GM23338 (cell line): ENCODE results near the gene DGKK. TPM values are rescaled to one million over a fixed set of nuclear protein-coding genes. Genes with fewer than 3 reads are reported as not detected.
"Not testable (repeated sequence)": the region's sequence is repeated elsewhere in the genome, so short reads cannot be mapped to it uniquely, and the experiment has no call there.

Experiments used
- ATAC-seq: fragments of 200-7000 bp; cut with Tn5 transposase; 3 replicates; pipeline ENCODE4 v1.9.1; 2020
- DNase-seq: peaks from one replicate; pipeline ENCODE4 v3.0.0-alpha.2; 2015; ENCODE audit warnings: low spot score
- H2AFZ ChIP-seq: fragments of 200-600 bp; sonication (generic); 2 replicates; pipeline ENCODE4 v1.8.0; 2016; ENCODE audit warnings: antibody characterized with exemption, mild to moderate bottlenecking, moderate library complexity
- H3F3A ChIP-seq: fragments of 200-600 bp; sonication (generic); replicated peaks from 2 replicates; pipeline ENCODE4 v1.8.0; 2017; ENCODE audit warnings: antibody characterized with exemption, mixed run types, low read depth
- H3K27ac ChIP-seq: fragments of 200-600 bp; sonication (generic); 2 replicates; pipeline ENCODE4 v1.6.1; 2016; ENCODE audit warnings: low read depth
- H3K27me3 ChIP-seq: fragments of 200-600 bp; sonication (generic); 2 replicates; pipeline ENCODE4 v1.8.0; 2016; ENCODE audit warnings: mild to moderate bottlenecking, mixed run types, moderate library complexity; ENCODE audit not compliant: insufficient read depth
- H3K36me3 ChIP-seq: fragments of 200-600 bp; sonication (generic); 2 replicates; pipeline ENCODE4 v1.8.0; 2016; ENCODE audit warnings: mild to moderate bottlenecking; ENCODE audit not compliant: insufficient read depth
- H3K4me1 ChIP-seq: fragments of 200-600 bp; sonication (generic); 2 replicates; pipeline ENCODE4 v1.8.0; 2016; ENCODE audit warnings: mild to moderate bottlenecking, moderate library complexity; ENCODE audit not compliant: insufficient read depth
- H3K4me2 ChIP-seq: fragments of 200-600 bp; sonication (generic); 2 replicates; pipeline ENCODE4 v1.7.1; 2017; ENCODE audit warnings: mixed run types
- H3K4me3 ChIP-seq: fragments of 200-600 bp; sonication (generic); 2 replicates; pipeline ENCODE4 v1.6.1; 2016; ENCODE audit warnings: mixed run types
- H3K79me2 ChIP-seq: fragments of 200-600 bp; sonication (generic); replicated peaks from 2 replicates; pipeline ENCODE4 v1.8.0; 2017; ENCODE audit warnings: mild to moderate bottlenecking; ENCODE audit not compliant: insufficient read depth
- H3K9me2 ChIP-seq: fragments of 200-600 bp; sonication (generic); 2 replicates; pipeline ENCODE4 v1.8.0; 2017; ENCODE audit not compliant: insufficient read depth
- H4K20me1 ChIP-seq: fragments of 200-600 bp; sonication (generic); replicated peaks from 2 replicates; pipeline ENCODE4 v1.8.0; 2017; ENCODE audit warnings: mild to moderate bottlenecking; ENCODE audit not compliant: insufficient read depth
- H3K27ac Mint-ChIP-seq: 2 replicates; pipeline ENCODE4 v1.8.0; 2020; ENCODE audit warnings: inconsistent platforms, mild to moderate bottlenecking, moderate library complexity, mixed read lengths
- H3K27me3 Mint-ChIP-seq: 3 replicates; pipeline ENCODE4 v1.8.0; 2022; ENCODE audit warnings: low read depth, mild to moderate bottlenecking, moderate library complexity, mixed read lengths, inconsistent platforms; ENCODE audit not compliant: insufficient read depth, poor library complexity
- H3K36me3 Mint-ChIP-seq: 3 replicates; pipeline ENCODE4 v1.8.0; 2021; ENCODE audit warnings: low read depth, mild to moderate bottlenecking, inconsistent platforms, moderate library complexity, mixed read lengths
- H3K4me1 Mint-ChIP-seq: 3 replicates; pipeline ENCODE4 v1.8.0; 2020; ENCODE audit warnings: mild to moderate bottlenecking, inconsistent platforms, mixed read lengths
- H3K4me3 Mint-ChIP-seq: 3 replicates; pipeline ENCODE4 v1.8.0; 2021; ENCODE audit warnings: moderate library complexity, mild to moderate bottlenecking, inconsistent platforms, mixed read lengths
- H3K9me3 Mint-ChIP-seq: 3 replicates; pipeline ENCODE4 v1.8.0; 2020; ENCODE audit warnings: moderate library complexity, mild to moderate bottlenecking, inconsistent platforms, mixed read lengths
- JUNB ChIP-seq: IDR thresholded peaks from one replicate; pipeline ENCODE4 v1.6.1; 2016; ENCODE audit warnings: antibody characterized with exemption; ENCODE audit not compliant: unreplicated experiment
- polyA plus RNA-seq: library from polyadenylated mRNA; unstranded; fragments of >200 nt; fragmentation: Nextera tagmentation; extraction: Ambion mirVana; gene quantifications from 2 replicates; pipeline ENCODE4 v1.2.1, GENCODE V29; 2016
- total RNA-seq: library from RNA; depleted of rRNA; stranded (reverse); fragments of >200 nt; shearing (Covaris generic); gene quantifications from 2 replicates; pipeline ENCODE4 v1.2.3, GENCODE V29; 2014
- TF ChIP-seq, protein P1 (sequence below), 2 experiments: fragments of 200-600 bp in 1 of 2; sonication (generic) in 1 of 2; conservative IDR thresholded peaks; 2 replicates each; pipeline versions ENCODE4 v1.5.1 to v1.6.1; 2016 to 2017; ENCODE audit warnings: antibody characterized with exemption in 2 of 2, low read depth in 2 of 2, mild to moderate bottlenecking in 2 of 2, moderate library complexity in 1 of 2

Gene DGKK
- total and polyA plus RNA-seq, 2 experiments from 2014 or later, result 2.1 to 8.9 TPM

- not testable (repeated sequence) for H3F3A ChIP-seq, H3K4me2 ChIP-seq, H4K20me1 ChIP-seq, H3K36me3 ChIP-seq, H3K27me3 Mint-ChIP-seq, H3K27ac ChIP-seq, H3K4me1 Mint-ChIP-seq, H3K4me1 ChIP-seq, H3K4me3 ChIP-seq, H3K9me2 ChIP-seq, H3K4me3 Mint-ChIP-seq, H3K27ac Mint-ChIP-seq, H2AFZ ChIP-seq, ATAC-seq, H3K36me3 Mint-ChIP-seq, H3K27me3 ChIP-seq, H3K79me2 ChIP-seq
- TF ChIP-seq, protein P1, sequence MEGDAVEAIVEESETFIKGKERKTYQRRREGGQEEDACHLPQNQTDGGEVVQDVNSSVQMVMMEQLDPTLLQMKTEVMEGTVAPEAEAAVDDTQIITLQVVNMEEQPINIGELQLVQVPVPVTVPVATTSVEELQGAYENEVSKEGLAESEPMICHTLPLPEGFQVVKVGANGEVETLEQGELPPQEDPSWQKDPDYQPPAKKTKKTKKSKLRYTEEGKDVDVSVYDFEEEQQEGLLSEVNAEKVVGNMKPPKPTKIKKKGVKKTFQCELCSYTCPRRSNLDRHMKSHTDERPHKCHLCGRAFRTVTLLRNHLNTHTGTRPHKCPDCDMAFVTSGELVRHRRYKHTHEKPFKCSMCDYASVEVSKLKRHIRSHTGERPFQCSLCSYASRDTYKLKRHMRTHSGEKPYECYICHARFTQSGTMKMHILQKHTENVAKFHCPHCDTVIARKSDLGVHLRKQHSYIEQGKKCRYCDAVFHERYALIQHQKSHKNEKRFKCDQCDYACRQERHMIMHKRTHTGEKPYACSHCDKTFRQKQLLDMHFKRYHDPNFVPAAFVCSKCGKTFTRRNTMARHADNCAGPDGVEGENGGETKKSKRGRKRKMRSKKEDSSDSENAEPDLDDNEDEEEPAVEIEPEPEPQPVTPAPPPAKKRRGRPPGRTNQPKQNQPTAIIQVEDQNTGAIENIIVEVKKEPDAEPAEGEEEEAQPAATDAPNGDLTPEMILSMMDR (conservative IDR thresholded peaks at IDR 0.05; ENCODE audit: low read depth in 2 of 2), result peak; percentile 36 to 42; a peak in 3 of 4 replicates
- H3K9me3 Mint-ChIP-seq, result peaks cover 15% of the 10 kb centered on the region
- DNase-seq, result peak; percentile 41
These were observed 138.0 kb downstream of the DGKK start for GRCh38 chrX:50332668-50333067.

- Histone ChIP-seq H3K4me1 (no peaks in the 10 kb centered on the region), H3K27ac (no peak overlapping the region), H4K20me1 (no peaks in the 10 kb centered on the region), H3F3A (no peaks in the 10 kb centered on the region), H3K4me3 (no peak overlapping the region), H3K27me3 (no peaks in the 10 kb centered on the region), H2AFZ (no peak overlapping the region), H3K9me2 (no peaks in the 10 kb centered on the region), H3K36me3 (no peaks in the 10 kb centered on the region), H3K4me2 (no peak overlapping the region), H3K79me2 (no peaks in the 10 kb centered on the region)
- ATAC-seq (no peak), DNase-seq (no peak)
- H3K4me1 Mint-ChIP-seq, result no peaks in the 10 kb centered on the region
- no peaks in the 10 kb centered on the region for H3K36me3 Mint-ChIP-seq
- H3K4me3 Mint-ChIP-seq, result no peak overlapping the region
- no peaks in the 10 kb centered on the region for H3K9me3 Mint-ChIP-seq
- no peak for TF ChIP-seq JUNB
- H3K27ac Mint-ChIP-seq, result no peak overlapping the region
- H3K27me3 Mint-ChIP-seq, result no peaks in the 10 kb centered on the region
These were observed 143.4 kb downstream of the DGKK start for GRCh38 chrX:50327235-50327634.
